ENCODE measurements around the gene TRIM14. TPM values are rescaled to one million over a fixed set of nuclear protein-coding genes. Genes with fewer than 3 reads are reported as not detected.

The TRIM14 gene
- total RNA-seq, 4 donors from 2014 or later: 15.8 to 22.9 (median 20.0) TPM

- H3K9me3 ChIP-seq: no peaks in the 10 kb centered on the region
- no peaks in the 10 kb centered on the region for H3K36me3 ChIP-seq
- TF ChIP-seq, protein P1, sequence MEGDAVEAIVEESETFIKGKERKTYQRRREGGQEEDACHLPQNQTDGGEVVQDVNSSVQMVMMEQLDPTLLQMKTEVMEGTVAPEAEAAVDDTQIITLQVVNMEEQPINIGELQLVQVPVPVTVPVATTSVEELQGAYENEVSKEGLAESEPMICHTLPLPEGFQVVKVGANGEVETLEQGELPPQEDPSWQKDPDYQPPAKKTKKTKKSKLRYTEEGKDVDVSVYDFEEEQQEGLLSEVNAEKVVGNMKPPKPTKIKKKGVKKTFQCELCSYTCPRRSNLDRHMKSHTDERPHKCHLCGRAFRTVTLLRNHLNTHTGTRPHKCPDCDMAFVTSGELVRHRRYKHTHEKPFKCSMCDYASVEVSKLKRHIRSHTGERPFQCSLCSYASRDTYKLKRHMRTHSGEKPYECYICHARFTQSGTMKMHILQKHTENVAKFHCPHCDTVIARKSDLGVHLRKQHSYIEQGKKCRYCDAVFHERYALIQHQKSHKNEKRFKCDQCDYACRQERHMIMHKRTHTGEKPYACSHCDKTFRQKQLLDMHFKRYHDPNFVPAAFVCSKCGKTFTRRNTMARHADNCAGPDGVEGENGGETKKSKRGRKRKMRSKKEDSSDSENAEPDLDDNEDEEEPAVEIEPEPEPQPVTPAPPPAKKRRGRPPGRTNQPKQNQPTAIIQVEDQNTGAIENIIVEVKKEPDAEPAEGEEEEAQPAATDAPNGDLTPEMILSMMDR (IDR thresholded peaks at IDR 0.05): no peak
- TF ChIP-seq POLR2AphosphoS5 (IDR thresholded peaks at IDR 0.05): no peak
- TF ChIP-seq EP300 (IDR thresholded peaks at IDR 0.05): no peak
- TF ChIP-seq POLR2A (IDR thresholded peaks at IDR 0.05): no peak
- H3K27ac ChIP-seq: no peak overlapping the region
- whole genome bisulfite sequencing: 82% methylated on average over 7 of the region's 10 CpGs
- peaks cover 6% of the 10 kb centered on the region for H3K4me1 ChIP-seq
- peak in 1 of 2 donors; percentile 23 for DNase-seq (ENCODE audit: low spot score in 2 of 2)
- H3K27me3 ChIP-seq: no peaks in the 10 kb centered on the region
- H3K4me3 ChIP-seq: no peak overlapping the region
Observed at GRCh38 chr9:98039607-98040017, 79.4 kb downstream of the TRIM14 start.

DNA sequence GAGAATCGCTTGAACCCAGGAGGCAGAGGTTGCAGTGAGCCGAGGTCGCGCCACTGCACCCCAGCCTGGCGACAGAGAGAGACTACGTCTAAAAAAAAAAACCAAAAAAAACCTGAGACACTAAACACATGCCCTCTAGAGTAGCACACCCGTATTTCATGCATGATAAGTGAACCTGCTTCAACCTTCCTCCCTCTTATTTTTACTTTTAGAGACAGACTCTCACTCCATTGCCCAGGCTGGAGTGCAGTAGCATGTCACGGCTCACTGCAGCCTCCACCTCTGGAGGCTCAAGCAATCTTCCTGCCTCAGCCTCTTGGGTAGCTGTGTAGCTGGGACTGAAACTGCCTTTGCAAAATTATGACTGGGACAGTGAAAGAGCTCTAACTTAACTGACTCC lies 80.1 kb downstream of the TRIM14 start:
- WGBS: 84% methylated on average over 8 of the region's 8 CpGs
- H3K4me3 ChIP-seq: no peak overlapping the region
- no peaks in the 10 kb centered on the region for H3K36me3 ChIP-seq
- peak in 1 of 2 donors; percentile 18 for DNase-seq (ENCODE audit: low spot score in 2 of 2)
- TF ChIP-seq POLR2A (IDR thresholded peaks at IDR 0.05) (no peak), EP300 (IDR thresholded peaks at IDR 0.05) (no peak), POLR2AphosphoS5 (IDR thresholded peaks at IDR 0.05) (no peak)
- TF ChIP-seq, protein P1 (IDR thresholded peaks at IDR 0.05): no peak
- H3K27ac ChIP-seq: no peak overlapping the region
- no peaks in the 10 kb centered on the region for H3K27me3 ChIP-seq
- H3K9me3 ChIP-seq: no peaks in the 10 kb centered on the region
- peaks cover 8% of the 10 kb centered on the region for H3K4me1 ChIP-seq

- Histone ChIP-seq H3K27me3 (no peaks in the 10 kb centered on the region), H3K4me3 (no peak overlapping the region), H3K27ac (peak overlapping the region; percentile 0), H3K9me3 (no peaks in the 10 kb centered on the region), H3K36me3 (no peaks in the 10 kb centered on the region), H3K4me1 (peaks cover 8% of the 10 kb centered on the region)
- TF ChIP-seq POLR2A (IDR thresholded peaks at IDR 0.05) (no peak), POLR2AphosphoS5 (IDR thresholded peaks at IDR 0.05) (no peak), EP300 (IDR thresholded peaks at IDR 0.05) (no peak)
- TF ChIP-seq, protein P1 (IDR thresholded peaks at IDR 0.05): no peak
- peak in 1 of 2 donors; percentile 75 for DNase-seq (ENCODE audit: low spot score in 2 of 2)
Observed at GRCh38 chr9:98037357-98037756, 81.7 kb downstream of the TRIM14 start.

GRCh38 chr9:98034593-98035546 lies 84.2 kb downstream of the TRIM14 start:
- Histone ChIP-seq H3K4me1 (peaks cover 8% of the 10 kb centered on the region), H3K27ac (no peak overlapping the region), H3K9me3 (no peaks in the 10 kb centered on the region), H3K36me3 (no peaks in the 10 kb centered on the region), H3K27me3 (no peaks in the 10 kb centered on the region), H3K4me3 (no peak overlapping the region)
- WGBS: 44% methylated on average over 19 of the region's 20 CpGs
- peak; percentile 92 to 93 for DNase-seq (ENCODE audit: low spot score in 2 of 2)
- TF ChIP-seq, protein P1 (IDR thresholded peaks at IDR 0.05): peak; percentile 72 to 84
- no peak for TF ChIP-seq EP300 (IDR thresholded peaks at IDR 0.05)

- 81% methylated on average over 1 of the region's 1 CpG for WGBS
- TF ChIP-seq POLR2AphosphoS5 (IDR thresholded peaks at IDR 0.05): no peak
- no peak for TF ChIP-seq POLR2A (IDR thresholded peaks at IDR 0.05)
- TF ChIP-seq, protein P1 (IDR thresholded peaks at IDR 0.05): no peak
- TF ChIP-seq EP300 (IDR thresholded peaks at IDR 0.05): no peak
- H3K27me3 ChIP-seq: no peaks in the 10 kb centered on the region
- DNase-seq (ENCODE audit: low spot score in 2 of 2): no peak
- H3K4me1 ChIP-seq: peaks cover 6% of the 10 kb centered on the region
- no peak overlapping the region for H3K27ac ChIP-seq
- H3K9me3 ChIP-seq: no peaks in the 10 kb centered on the region
- no peaks in the 10 kb centered on the region for H3K36me3 ChIP-seq
- H3K4me3 ChIP-seq: no peak overlapping the region
Observed at GRCh38 chr9:98031935-98032334, 87.1 kb downstream of the TRIM14 start.
